HK-2 (cell line): Measurements from ENCODE around the gene CFAP410.
"Not testable (repeated sequence)": the region's sequence is repeated elsewhere in the genome, so short reads cannot be mapped to it uniquely, and the experiment has no call there.

Experiments used
- DNase-seq: peaks from one replicate; pipeline ENCODE4 v3.0.0-alpha.2; 2018; ENCODE audit not compliant: unreplicated experiment

CFAP410 gene

DNA sequence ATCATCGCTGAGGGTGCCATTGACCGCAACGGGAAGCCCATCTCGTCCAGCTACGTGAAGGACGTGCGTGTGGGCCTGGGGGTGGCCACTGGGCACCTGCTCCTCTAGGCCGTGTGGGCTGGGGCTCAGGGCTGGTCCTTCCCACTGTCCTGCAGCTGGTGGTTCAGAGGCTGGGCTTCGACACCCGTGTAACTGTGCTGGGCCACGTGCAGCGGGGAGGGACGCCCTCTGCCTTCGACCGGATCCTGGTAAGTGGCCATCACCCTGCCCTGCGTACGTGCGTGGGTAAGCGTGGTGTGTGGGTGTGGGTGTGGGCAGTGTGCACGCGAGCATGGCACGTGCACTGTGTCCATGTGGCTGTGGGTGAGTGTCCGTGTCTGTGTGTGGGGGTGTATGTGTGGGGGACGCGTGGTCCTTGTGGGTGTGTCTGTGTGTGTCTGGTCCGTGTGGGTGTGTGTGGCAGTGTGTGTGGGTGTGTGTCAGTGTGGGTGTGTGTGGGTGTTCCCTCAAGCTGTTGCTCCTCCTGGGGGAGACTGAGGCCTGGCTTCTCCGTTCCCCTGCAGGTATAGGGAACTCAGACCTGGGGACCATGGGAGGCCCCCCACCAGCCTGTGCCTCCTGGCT lies 22.8 kb downstream of the CFAP410 start:
- no peak for DNase-seq

DNA sequence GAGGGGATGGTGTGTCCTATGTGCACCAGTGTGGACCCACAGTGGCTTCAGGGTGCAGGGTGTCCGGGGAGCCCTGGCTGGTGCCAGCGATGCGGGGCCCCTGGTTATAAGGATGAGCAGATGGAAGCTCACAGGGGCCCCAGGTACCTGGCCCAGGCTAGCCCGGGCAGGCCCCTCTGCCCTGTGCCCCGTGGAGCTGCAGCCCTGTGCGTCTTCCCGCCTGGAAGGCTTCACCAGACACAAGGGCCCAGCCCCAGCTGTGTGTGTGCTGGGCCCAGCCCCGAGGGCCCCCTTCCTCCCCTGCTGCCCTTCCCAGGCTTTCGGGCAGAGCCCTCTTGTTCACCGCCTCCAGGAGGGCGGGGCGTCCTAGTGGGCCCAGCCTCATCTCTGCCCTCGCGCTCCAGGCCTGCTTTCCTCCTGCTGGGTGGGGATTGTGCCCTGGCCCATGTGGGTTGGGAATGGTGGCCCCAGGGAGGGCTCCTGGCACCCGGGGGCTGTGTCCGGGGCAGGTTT lies 23.4 kb downstream of the CFAP410 start:
- DNase-seq = no peak

DNA sequence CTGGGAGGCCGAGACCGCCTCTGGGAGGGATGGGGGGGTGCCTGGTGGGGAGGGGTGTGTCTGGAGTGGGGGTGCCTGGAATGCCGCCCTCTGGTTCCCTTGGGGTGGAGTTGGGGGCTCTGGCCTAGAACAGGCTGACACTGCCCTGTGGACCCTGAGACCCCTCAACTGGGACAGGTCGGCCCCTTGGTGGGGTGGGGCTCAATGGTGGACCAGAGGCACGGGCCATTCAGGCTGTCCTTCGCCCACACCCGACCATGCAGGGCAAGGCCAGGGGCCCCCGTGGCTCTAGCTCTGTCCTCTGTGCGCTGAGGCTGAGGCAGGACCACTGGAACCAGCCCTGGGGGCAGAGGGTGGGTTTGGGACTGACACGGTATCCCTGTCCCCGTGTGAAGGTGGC lies 24.6 kb downstream of the CFAP410 start:
- DNase-seq = no peak

DNA sequence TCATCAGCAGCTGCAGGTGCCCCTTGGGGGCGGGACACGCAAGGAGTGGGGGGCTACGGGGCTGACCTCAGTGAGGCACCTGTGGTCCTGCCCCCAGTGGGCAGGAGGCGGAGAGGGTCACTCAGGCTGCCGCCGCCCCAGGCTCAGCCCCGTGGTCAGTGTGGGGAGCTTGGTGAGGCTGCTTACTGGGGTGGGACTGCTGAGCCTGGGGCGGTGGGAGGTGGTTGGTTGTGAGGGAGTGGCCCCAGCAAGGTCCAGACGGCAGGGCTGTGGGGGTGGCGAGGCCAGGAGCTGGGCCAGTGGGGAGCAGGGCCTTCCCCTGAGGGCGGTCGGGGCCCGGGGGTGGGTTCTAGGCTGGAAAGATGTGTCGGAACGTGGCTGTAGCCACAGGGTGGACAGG lies 25.1 kb downstream of the CFAP410 start:
- DNase-seq = no peak

DNA sequence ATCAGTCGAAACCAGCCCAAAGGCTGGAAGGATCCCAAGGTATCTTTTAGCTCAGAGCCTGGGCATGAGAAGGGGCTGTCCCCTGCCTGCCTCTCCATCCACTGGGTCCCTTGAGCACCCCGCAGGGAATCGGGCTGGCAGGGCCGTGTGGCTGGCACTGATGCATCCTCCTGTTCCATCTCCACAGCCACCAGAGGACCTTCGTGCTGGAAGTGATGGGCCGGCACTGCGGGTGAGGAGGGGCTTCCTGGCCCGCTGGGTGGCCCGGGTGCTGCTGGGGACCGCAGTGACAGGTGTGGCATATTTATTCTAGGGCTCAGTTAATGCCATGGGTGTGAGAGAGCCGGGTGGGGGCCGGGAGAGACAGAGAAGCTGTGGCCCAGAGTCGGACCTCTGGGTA lies 25.7 kb downstream of the CFAP410 start:
- no peak for DNase-seq

DNA sequence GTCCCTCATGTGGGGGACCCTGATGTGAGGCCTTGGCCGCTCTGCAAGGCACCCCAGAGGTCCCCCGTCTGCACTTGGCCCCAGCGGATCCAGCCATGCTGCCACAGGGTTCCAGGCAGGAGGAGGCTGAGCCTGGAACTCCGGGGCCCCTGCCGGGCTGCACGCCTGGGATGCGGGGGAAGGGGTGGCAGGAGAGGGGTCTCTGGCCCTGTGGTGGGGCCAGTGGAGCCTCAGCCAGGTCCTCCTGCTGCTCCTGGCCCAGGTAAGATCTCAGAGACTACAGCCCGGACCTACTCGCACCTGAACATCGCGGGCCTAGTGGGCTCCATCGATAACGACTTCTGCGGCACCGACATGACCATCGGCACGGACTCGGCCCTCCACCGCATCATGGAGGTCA lies 26.5 kb downstream of the CFAP410 start:
- no peak for DNase-seq

DNA sequence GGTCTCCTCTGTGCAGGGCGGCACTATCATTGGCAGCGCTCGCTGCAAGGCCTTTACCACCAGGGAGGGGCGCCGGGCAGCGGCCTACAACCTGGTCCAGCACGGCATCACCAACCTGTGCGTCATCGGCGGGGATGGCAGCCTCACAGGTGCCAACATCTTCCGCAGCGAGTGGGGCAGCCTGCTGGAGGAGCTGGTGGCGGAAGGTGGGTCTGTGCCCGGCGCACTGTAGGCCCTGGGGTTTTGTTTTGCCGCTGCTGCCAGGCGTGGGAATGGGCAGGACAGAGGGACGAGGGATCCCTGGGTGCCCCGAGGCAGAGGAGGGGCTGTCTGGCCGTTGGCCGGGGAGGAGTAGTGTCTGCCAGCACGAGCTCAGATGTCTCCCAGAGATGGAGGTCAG lies 27.1 kb downstream of the CFAP410 start:
- no peak for DNase-seq

DNA sequence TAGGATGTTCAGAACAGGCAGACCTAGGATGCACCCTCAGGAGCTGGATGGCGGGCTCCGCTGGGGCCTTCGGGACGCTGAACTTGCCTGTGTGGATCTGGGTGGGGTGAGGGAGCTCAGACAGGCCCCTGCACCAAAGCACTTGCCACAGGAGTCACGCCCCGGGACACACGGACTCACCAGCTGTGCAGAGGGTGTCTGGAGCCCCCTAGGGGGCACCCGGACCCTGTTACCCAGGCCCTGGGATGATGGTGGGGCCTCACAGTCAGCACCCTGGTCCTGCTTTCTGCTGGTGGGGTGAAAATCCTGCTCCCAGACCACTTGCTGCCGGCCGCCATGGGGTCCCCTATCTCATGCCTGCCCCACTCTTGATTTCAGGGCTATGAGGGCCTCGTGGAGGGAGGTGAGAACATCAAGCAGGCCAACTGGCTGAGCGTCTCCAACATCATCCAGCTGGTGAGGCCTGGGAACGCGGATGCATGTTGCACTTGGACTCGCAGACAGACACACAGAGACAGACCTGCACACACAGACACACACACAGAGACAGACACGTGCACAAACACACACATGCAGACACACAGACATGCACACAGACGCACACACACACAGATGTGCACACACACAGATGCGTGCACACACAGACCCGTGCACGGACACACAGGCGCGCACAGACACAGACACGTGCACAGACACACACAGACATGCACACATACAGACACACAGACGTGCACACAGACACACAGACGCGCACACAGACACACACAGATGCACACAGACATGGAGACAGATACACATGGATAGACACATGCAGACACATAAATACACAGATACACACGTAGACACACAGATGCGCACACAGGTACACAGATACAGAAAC lies 28.3 kb downstream of the CFAP410 start:
- no peak for DNase-seq

DNA sequence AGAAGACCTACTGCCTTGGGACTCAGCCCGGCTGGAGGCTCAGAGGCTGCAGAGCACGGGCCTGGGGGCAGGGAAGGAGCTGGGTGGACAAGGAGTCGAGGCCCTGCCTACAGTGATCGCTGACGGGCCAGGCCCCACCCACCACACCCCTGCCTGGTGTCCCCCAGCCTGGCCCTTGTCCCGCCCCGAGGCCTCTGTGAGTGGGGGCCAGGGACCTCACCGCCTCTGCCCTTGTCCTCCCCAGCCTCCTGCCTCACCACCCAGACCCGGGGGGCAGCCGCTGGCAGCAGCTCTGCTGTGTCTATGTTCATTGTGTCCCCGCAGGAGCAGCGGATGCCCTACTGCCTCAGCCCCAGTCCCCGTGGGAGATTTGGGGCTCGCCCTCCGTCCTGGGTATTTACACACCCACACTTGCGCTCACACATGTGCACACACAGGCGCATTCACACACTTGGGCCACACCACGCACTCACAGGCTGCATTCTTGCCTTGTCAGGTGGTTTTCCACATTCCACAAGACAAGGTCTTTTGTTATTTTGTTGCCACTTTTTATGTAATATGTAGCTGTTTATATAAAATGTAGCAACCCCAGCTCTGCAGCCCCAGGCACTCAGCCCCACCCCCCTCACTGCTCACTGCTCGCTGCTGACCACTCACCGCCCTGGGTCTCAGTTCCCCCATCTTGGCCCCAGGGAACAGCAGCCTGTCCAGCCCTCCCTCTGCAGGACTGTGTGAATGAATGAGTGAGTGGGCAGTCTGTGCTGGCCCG lies 32.1 kb downstream of the CFAP410 start:
- DNase-seq = no peak

DNA sequence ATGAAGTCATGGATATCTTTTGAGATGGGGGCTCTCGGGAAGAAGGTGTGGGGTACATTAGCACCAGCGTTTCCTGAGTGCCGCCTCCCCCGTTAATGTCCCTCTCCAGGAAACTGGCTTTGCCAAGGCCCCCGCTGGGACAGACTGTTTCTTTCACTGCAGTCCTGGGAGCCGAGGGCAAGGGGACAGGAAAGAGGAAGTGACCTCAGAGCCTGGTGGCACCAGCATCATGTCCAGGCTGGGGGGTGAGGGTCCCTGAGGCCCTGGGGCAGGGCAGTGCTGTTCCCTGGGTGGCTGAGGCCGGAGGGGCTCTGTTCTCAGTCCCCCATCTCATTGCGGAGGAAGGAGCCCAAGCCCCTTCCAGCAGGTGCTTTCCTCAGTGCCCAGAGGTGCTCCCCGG lies 33.5 kb downstream of the CFAP410 start:
- no peak for DNase-seq

DNA sequence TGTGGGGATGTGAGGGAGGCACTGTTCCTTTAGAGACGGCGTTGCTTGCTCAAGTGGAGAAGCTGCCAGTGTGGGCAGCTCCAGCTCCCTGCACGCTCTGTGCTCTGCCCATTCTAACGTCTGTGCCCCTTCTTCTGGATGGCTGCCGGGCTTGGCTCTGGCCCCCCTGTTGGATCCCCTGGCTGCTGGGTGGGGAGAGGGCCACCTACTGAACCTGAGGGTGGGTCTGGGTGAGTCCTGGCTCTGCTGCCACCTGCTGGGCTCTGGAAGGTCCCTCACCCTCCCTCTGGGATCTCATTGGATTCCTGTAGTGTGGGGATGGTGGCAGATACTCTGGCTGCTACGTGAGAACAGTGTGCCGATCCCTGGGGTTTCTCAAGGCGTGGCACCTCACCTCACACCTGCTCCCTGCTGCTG lies 34.3 kb downstream of the CFAP410 start:
- peak; percentile 17 for DNase-seq

DNA sequence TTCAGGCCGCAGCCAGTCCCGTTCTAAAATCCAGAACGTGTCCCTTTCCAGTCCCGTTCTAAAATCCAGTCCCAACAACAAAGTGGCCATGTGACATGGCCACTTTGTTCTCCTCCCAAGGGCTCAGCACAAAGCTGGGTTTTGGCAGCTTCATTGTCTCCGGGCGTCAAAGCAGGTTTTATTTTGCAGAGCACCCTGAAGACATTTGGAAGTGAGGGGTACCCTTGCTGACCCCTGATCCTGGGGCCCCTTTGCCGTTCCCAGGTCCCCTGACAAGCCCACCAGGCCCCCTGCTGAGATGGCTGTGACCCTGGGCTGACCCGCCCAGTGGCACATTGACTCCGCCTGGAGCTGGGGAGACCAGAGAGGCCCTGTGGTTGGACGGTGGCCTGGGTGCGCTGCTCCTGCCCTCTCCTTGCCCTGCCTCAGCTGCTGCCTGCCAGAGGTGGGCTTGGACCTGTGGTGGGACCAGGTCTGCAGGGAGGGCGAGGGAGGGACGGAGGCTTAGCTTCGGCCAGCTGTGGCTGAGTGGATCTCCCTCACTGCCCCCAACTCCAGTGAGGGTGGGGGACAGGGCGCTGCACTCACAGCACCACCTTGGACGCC lies 35.1 kb downstream of the CFAP410 start:
- no peak for DNase-seq

DNA sequence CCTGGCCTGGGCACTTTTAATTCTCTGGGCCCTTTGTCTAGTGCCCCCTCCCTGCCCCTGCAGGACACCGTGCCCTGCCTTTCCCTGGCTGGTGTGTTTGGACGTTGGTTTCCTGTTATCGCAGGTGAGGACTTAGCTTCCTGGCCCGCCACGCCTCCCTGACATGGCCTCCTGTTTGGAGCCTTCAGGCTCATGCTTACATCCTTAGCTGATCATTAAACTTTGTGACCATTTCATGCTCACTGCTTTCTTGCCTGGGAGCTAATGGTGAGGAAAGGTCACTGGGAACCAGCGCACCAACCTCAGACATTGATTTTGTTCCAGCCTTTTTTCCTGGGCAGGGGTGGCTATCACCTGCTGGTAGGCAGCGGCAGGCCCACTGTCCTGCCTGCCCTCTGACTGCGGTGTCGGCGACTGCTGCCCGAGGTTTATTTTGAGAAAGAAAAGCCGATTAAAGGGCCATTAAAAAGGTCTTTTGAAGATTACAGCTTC lies 35.7 kb downstream of the CFAP410 start:
- DNase-seq = peak; percentile 44

DNA sequence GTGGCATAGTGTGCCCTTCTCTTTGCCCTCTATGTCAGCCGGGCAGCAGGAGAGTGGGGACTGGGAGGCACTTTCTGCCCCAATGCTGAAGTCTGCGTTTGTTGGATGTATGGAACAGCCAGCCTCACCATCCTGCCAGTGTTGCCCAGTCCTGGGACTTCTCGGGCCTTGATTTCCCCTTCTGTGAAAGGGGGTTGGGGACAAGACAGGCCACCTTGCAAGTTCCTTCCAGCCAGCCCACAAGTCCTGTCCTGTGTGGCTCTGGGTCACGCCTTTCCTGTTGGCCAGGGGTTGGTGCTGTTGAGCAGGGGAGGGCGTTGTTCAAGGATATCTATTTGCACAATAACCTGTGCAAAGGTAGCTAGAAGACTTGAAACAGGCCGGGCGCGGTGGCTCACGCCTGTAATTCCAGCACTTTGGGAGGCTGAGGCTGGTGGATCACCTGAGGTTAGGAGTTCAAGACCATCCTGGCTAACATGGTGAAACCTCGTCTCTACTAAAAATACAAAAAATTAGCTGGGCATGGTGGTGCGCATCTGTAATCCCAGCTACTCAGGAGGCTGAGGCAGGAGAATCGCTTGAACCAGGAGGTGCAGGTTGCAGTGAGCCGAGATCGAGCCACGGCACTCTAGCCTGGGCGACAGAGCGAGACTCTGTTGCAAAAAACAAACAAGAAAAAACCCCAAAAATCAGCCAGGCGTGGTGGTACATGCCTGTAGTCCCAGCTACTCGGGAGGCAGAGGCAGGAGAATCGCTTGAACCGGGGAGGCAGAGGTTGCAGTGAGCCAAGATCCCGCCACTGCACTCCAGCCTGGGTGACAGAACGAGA lies 36.4 kb downstream of the CFAP410 start:
- not testable (repeated sequence) for DNase-seq

DNA sequence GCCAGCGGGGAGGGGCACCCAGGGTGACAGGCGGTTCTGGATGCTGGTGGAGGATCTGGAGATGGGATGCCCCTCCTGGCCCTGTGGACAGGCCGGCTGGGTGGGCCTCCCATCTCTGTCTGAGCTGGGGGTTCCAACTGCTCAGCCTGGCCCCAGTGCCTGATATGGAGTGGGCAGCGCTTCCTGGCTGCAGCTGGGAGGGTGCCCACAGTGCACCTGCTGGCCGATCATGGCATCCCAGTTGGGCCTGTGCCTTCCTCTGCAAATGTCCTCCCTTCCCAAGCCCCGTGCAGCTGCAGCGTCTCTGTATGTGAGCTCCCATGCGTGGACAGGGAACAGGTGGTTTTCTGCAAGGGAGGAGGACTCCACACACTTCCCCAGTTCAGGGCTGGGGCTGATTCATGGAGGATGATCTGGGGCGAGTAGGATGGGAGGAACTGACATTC lies 37.2 kb downstream of the CFAP410 start:
- no peak for DNase-seq

DNA sequence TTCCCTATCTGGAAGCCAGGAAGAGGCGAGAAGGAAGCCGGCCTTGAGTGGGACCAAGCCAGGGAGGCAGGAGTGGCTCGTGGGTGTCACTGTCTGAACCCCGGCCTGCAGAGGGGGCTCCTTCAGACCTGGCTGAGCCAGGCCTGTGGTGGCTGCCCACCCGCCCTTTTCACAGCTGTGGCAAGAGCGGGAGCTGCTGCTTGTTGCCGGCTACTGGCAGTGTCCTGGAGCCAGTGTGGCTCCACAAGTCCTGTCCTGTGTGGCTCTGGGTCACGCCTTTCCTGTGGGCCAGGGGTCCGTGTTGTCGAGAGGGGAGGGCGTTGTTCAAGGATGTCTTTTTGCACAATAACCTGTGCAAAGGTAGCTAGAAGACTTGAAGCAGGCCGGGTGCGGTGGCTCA lies 38.0 kb downstream of the CFAP410 start:
- DNase-seq = no peak

DNA sequence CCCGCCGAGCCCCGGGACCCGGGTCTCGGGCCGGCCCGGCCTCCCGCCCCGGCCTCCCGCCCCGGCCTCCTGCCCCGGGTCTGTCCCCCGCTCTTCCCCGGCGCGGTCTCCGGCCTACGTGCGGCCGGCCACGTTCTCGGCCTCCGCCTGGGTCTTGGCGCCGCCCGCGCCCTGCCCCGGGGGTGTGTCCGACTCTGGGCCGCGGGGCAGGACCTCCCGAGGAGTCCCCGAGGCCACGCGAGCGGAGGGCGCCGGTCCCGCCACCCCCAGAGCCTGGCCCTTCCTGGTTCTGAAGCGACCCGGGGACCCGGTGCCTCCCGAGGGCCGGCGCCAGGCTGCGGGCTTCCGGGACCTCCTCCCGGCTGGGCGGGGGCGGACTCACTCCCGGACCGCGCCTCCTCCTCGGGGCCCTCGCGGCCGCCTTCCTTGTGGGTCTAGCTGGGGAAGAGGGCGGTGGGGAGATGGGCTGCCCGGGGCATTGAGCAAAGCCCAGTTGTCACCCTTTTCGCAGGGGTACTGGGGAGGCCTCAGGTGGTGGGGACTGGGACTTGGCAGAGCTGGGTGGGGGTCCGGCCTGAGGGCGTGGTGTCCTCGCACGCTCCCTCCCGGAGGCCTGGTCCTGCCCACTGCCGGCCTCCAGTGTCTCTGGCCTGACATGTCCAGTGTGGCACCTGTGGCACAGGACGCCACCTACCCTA lies 38.8 kb downstream of the CFAP410 start:
- DNase-seq = peak; percentile 67

DNA sequence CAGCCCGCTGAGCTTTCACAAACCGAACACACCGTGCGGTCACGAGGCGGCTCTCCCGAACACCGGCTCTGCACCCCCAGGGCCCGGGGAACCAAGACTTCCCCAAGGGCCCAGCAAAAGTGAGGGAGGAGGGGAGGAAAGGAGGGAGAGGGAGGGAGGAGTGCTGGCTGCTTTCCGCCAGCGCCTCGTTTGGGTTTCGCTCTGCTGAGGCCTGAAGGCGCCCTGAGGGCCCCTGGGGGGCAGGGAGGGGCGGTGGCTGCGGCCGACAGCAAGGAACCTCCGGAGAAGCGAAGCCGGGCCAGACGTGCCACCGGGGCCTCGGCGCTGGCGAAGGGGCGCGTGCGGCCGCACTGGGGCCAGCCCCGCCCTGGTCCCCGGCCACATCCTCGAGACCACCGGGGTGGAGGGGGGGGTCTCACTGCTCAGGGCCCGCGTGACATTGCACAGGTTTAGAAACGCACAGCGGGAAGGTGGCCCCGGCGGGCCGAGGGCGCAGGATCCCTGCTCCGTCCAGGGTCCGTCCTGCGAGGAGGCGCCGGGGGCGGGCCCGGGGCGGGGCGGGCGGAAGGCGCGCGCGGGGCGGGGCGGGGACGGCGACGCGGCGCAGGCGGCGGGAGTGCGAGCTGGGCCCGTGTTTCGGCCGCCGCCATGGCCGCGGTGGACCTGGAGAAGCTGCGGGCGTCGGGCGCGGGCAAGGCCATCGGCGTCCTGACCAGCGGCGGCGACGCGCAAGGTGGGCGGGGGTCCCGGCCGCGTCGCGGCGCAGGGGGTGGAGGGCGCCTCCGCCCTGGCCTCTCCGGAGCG lies 39.5 kb downstream of the CFAP410 start, which contains the start of gene PFKL:
PFKL (plus strand) TSS at position 596 of the 804 bp plus-strand sequence; CDS start at position 649, 53 bp downstream.
- DNase-seq = peak; percentile 71

DNA sequence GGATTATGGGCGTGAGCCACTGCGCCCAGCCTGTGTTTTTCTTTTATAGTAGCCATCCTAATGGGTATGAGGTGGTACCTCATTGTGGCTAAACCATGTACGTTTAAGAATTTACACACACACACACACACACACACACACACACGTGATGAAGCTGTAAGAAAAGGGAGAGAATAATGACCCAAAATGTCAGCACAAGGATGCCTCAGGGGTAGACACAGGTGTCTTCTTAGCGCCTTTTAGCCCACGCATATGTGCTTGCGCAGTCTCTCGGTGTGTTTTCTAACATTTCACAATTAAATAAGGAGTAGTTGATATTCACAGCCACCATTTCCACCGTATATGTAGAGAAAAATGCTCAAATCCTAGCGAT lies 40.1 kb downstream of the CFAP410 start:
- no peak for DNase-seq
